ENCODE results near the gene SLC45A3. TPM values are rescaled to one million over a fixed set of nuclear protein-coding genes. Genes with fewer than 3 reads are reported as not detected.

SLC45A3 gene
- total and polyA plus RNA-seq, 2 donors (not counting 3 experiments of a cell fraction or from before 2014, with no cell fraction given): 15.1 to 15.6 TPM

DNA sequence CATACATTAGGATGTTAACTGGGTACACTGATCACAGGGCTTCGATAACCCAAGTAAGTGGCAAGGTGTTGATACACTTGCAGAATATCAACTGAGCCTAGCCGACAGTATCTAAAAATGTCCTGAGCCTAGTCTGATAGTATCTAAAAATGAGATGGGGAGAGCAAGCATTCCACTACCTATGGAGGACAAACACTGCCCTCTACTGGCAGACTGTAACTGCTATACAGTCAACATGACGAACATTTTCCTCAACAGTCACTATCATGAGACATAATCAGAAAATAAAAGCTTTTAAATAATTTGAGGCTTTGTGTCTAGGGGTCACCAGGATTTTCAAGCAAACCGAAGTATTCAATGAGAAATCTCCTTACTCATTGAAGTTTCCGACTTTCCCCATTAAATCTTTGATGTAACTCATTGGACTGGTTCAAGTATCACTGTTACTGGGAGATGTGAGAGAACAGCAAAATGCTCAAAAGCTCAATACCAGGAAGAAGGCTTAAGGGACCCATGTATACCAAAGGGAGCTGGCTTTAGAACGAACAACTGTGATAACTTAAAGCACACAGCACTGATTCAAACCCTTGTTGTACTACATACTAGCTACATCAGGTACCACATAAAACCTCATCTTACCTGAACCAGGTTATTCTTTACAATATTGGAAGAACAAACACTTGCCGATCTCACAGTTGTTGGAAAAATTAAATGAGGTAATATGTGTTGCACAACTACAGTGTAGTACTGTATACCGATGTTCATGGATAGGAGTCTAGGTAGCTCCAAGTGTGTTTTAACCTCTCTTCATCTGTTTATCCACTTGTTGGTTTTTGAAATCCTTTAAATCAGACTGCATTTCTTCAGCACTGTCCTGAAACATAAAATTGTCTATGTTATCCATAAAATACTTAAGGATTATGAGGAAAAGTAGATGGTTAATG is 31.1 kb upstream of the SLC45A3 start:
- ChIA-PET CTCF (interaction anchor here (0.6 to 10.7 kb wide), 42 partner anchors 9 to 269 kb away, joined by 3 to 908 read pairs (median 6); partner anchors contain the start of genes ELK4 and SLC45A3), POLR2A (interaction anchor here (1.0 to 1.3 kb wide), 2 partner anchors 48 to 53 kb away, joined by 3 to 9 read pairs; no protein-coding TSS in a partner anchor)
- TF ChIP-seq, protein P1, sequence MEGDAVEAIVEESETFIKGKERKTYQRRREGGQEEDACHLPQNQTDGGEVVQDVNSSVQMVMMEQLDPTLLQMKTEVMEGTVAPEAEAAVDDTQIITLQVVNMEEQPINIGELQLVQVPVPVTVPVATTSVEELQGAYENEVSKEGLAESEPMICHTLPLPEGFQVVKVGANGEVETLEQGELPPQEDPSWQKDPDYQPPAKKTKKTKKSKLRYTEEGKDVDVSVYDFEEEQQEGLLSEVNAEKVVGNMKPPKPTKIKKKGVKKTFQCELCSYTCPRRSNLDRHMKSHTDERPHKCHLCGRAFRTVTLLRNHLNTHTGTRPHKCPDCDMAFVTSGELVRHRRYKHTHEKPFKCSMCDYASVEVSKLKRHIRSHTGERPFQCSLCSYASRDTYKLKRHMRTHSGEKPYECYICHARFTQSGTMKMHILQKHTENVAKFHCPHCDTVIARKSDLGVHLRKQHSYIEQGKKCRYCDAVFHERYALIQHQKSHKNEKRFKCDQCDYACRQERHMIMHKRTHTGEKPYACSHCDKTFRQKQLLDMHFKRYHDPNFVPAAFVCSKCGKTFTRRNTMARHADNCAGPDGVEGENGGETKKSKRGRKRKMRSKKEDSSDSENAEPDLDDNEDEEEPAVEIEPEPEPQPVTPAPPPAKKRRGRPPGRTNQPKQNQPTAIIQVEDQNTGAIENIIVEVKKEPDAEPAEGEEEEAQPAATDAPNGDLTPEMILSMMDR (IDR thresholded peaks at IDR 0.05; ENCODE audit: extremely low read depth in 1 of 2, insufficient read depth in 1 of 2, low read depth in 1 of 2, low read length in 2 of 2): peak; percentile 67 to 70
- peak; percentile 41 for TF ChIP-seq POLR2AphosphoS5 (IDR thresholded peaks at IDR 0.05; ENCODE audit: insufficient read depth, low read depth, low read length)
- no peak for TF ChIP-seq EZH2 (IDR thresholded peaks at IDR 0.05; ENCODE audit: borderline replicate concordance, low read depth, low read length, severe bottlenecking)
- peak; percentile 37 for TF ChIP-seq JUN (IDR thresholded peaks at IDR 0.05; ENCODE audit: borderline replicate concordance, insufficient read depth, insufficient read length, low read depth)
- no peak for TF ChIP-seq POLR2A (IDR thresholded peaks at IDR 0.05; ENCODE audit: low read depth, low read length)
- peak; percentile 78 for TF ChIP-seq GATA2 (IDR thresholded peaks at IDR 0.05; ENCODE audit: insufficient read depth, insufficient read length, low read depth, low read length)
- TF ChIP-seq MYC (IDR thresholded peaks at IDR 0.05; ENCODE audit: low read depth, low read length): no peak
- intact Hi-C loops (cut with micrococcal nuclease): loop anchor here (1.0 to 5.0 kb wide), 7 partner anchors 32 to 196 kb away; partner anchors contain the start of gene ELK4
- peaks cover 12% of the 10 kb centered on the region for H3K4me1 ChIP-seq (ENCODE audit: control insufficient read depth, extremely low read depth, insufficient read depth, low read length)
- peak overlapping the region; percentile 44 for H3K27ac ChIP-seq (ENCODE audit: insufficient read depth, low read depth, low read length)
- DNase-seq (ENCODE audit: low read depth, low spot score) (peak; percentile 88), FAIRE-seq (peak; percentile 88)
- no peaks in the 10 kb centered on the region for H4K20me1 ChIP-seq (replicated peaks; ENCODE audit: control insufficient read depth, extremely low read depth, insufficient read depth, low read length)
- H3K9ac ChIP-seq (replicated peaks; ENCODE audit: extremely low read depth, insufficient read depth, low read length): no peak overlapping the region
- BruUV-seq (replicated peaks): no TSS peak
- no peak overlapping the region for H3K4me2 ChIP-seq (ENCODE audit: insufficient read depth, low read length)
- H3K79me2 ChIP-seq (ENCODE audit: control insufficient read depth, insufficient read depth, low read length): no peaks in the 10 kb centered on the region
- H2AFZ ChIP-seq (ENCODE audit: low read depth, low read length): no peak overlapping the region
- dilution Hi-C loops (cut with MboI; ENCODE audit: extremely low pct_ligation_motif_present, low sequenced_read_pairs): no loop called here
- H3K4me3 ChIP-seq (replicated peaks in 1 of 3; ENCODE audit: insufficient read depth in 1 of 3, low read depth in 1 of 3, low read length in 3 of 3): no peak overlapping the region
- peaks cover 5 to 13% of the 10 kb centered on the region in 2 experiments for H3K36me3 ChIP-seq (ENCODE audit: control insufficient read depth in 2 of 2, extremely low read depth in 1 of 2, insufficient read depth in 2 of 2, low read length in 2 of 2)
- no peaks in the 10 kb centered on the region for H3K9me1 ChIP-seq (replicated peaks; ENCODE audit: control insufficient read depth, extremely low read depth, insufficient read depth, low read length)
- H3K27me3 ChIP-seq (ENCODE audit: control insufficient read depth in 2 of 2, insufficient read depth in 2 of 2, low read length in 2 of 2): no peaks in the 10 kb centered on the region
- H3K9me3 ChIP-seq (replicated peaks; ENCODE audit: control insufficient read depth, insufficient read depth, low read length): no peaks in the 10 kb centered on the region

Measured in endothelial cell of umbilical vein (primary cell).